ENCODE data around the gene USP35. TPM values are rescaled to one million over a fixed set of nuclear protein-coding genes. Genes with fewer than 3 reads are reported as not detected.
"Not testable (repeated sequence)": the region's sequence is repeated elsewhere in the genome, so short reads cannot be mapped to it uniquely, and the experiment has no call there.

USP35 gene
- total RNA-seq, 6 donors from 2014 or later = 5.8 to 37.7 (median 8.0) TPM

DNA sequence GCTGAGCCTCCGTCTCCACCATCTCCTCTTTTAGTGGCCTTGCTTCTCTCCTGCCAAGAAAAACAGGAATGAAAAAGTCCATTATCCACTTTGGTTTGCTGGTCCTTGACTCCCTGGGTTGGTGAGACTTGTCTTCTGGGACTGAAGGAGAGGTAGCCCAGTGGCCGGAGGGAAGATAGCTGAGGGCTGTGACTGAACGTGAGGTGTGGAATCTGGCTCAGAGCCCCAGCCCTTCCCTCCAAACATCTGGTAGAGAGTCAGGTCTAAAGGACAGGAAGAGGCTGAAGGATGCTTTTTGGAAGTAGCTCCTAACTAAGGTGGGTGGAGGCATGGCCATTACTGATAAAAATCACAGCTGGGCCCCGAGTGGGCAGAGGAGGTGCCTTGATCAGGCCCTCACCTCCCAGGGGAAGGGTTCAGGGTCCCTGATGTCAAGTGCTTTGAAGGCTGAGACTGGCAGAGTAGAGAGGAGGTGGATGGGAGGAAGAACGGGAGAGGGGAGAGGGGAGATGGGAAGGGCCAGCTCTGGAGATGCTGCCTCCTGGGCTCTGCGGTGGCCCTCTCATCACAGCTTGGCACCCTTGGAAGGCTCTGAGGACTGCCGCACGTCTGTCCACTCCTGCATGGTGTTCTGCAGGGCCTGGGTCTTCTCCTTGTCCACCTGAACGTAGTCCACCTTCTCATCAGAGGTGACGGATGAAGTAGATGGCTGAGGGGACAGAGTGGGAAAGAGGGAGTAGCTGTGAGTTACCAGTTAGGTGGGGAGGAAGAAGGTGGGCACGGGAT lies 30.2 kb downstream of the USP35 start:
- WGBS, 2 donors = 92 to 93% methylated on average over 8 to 11 of the region's 11 CpGs
- no peak for DNase-seq
- no peaks in the 10 kb centered on the region for H3K27me3 ChIP-seq
- no peak overlapping the region for H3K4me3 ChIP-seq
- no peaks in the 10 kb centered on the region for H3K4me1 ChIP-seq
- H3K36me3 ChIP-seq = peaks cover 34 to 94% (median 74%) of the 10 kb centered on the region in 4 donors
- ATAC-seq (ENCODE audit: low FRiP score in 2 of 2) = no peak
- no peak overlapping the region for H3K27ac ChIP-seq
- TF ChIP-seq POLR2A (IDR thresholded peaks at IDR 0.05) (no peak), POLR2AphosphoS5 (IDR thresholded peaks at IDR 0.05) (no peak), EP300 (IDR thresholded peaks at IDR 0.05) (no peak)
- TF ChIP-seq, protein P1, sequence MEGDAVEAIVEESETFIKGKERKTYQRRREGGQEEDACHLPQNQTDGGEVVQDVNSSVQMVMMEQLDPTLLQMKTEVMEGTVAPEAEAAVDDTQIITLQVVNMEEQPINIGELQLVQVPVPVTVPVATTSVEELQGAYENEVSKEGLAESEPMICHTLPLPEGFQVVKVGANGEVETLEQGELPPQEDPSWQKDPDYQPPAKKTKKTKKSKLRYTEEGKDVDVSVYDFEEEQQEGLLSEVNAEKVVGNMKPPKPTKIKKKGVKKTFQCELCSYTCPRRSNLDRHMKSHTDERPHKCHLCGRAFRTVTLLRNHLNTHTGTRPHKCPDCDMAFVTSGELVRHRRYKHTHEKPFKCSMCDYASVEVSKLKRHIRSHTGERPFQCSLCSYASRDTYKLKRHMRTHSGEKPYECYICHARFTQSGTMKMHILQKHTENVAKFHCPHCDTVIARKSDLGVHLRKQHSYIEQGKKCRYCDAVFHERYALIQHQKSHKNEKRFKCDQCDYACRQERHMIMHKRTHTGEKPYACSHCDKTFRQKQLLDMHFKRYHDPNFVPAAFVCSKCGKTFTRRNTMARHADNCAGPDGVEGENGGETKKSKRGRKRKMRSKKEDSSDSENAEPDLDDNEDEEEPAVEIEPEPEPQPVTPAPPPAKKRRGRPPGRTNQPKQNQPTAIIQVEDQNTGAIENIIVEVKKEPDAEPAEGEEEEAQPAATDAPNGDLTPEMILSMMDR (IDR thresholded peaks at IDR 0.05) = no peak
- H3K9me3 ChIP-seq = no peaks in the 10 kb centered on the region

DNA sequence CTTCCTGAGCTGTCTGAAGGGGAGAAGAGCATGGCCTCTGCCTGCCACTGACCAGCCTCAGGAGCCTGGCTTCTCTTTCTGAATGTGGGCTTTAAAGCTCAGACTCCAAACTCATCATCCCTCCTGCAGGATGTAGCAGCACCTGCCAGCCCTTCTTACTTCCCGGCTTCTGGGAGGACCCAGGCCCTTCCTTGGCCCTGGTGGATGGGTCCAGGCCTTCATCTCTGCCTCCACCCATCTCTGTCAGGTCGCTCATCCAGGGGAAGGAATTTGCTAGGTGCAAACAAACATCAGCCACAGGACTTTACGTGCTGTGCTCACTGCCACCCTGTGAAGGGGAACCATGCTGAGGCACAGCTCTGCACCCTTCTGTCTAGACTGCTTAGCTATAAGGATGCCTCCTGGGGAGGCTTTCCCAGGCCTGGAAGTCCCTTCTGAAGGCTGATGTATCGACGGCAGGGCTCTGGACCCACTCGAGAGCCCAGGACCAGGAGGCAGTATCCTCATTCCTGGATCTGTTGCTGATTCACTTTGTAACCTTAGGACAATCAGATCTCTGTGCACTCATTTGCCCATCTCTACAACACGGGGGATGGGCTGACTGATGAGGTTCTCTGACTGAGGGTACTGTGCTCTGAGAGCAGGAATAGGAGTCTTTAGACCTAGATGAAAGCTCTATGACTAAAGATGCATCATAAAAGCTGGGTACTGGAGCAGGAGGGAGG lies 30.9 kb downstream of the USP35 start:
- Histone ChIP-seq H3K27ac (no peak overlapping the region), H3K9me3 (no peaks in the 10 kb centered on the region), H3K4me3 (no peak overlapping the region), H3K27me3 (no peaks in the 10 kb centered on the region), H3K4me1 (no peaks in the 10 kb centered on the region), H3K36me3 (peaks cover 34 to 99% (median 76%) of the 10 kb centered on the region in 4 donors)
- no peak for TF ChIP-seq EP300 (IDR thresholded peaks at IDR 0.05)
- TF ChIP-seq, protein P1 (IDR thresholded peaks at IDR 0.05) = no peak
- TF ChIP-seq POLR2A (IDR thresholded peaks at IDR 0.05) = no peak
- TF ChIP-seq POLR2AphosphoS5 (IDR thresholded peaks at IDR 0.05) = no peak
- 91 to 93% methylated on average over 4 to 7 of the region's 7 CpGs for WGBS, 2 donors
- ATAC-seq (ENCODE audit: low FRiP score in 2 of 2) (no peak), DNase-seq (no peak)

DNA sequence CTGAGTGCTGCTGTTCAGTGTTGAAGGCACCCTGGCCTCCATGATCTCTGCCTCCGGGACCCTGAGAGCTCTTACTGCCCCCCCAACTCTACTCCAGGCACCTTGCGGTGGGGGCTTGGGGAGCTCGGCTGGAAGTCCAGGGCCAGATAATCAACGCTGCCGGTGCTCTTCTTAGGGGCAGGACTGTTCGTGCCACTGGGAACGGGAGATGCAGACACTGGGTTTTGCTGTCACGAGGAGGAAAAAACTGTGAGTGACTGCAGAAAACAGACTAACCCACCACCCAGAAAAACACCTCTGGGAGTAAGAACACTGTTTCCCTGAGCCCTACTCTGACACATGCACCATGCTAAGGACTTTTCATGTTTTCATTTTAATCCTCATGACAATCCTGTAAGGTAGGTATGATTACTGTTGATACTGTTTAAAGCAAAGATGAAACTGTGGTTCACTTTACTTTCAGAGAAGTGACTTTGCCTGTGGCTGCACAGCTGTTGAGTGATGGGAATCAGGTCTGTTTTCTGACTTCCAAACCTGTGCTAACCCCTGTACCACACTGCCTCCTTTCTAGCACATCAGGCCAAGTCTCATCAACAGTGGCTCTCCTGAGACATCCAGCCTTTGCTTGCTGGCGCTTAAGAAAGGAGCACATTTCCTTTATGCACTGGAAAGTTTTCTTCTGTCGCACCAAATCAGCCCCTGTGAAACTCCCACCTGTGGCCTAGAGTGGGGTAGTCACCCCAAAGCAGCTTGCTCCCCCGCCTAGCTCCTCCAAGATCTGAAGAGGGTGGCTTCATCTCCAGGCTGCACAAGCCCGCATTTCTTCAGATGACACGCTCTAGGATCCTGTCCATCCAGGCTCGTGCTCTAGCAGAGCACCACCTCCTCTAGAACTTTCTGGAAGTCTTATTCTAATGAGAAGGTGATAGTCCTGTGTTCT lies 31.8 kb downstream of the USP35 start:
- Histone ChIP-seq H3K9me3 (no peaks in the 10 kb centered on the region), H3K36me3 (peaks cover 34 to 99% (median 78%) of the 10 kb centered on the region in 4 donors), H3K27ac (no peak overlapping the region), H3K4me3 (no peak overlapping the region), H3K27me3 (no peaks in the 10 kb centered on the region), H3K4me1 (no peaks in the 10 kb centered on the region)
- DNase-seq (no peak), ATAC-seq (ENCODE audit: low FRiP score in 2 of 2) (no peak)
- 93 to 95% methylated on average over 13 of the region's 14 CpGs for WGBS, 2 donors
- TF ChIP-seq POLR2A (IDR thresholded peaks at IDR 0.05) (no peak), EP300 (IDR thresholded peaks at IDR 0.05) (no peak)
- TF ChIP-seq, protein P1 (IDR thresholded peaks at IDR 0.05) = no peak

DNA sequence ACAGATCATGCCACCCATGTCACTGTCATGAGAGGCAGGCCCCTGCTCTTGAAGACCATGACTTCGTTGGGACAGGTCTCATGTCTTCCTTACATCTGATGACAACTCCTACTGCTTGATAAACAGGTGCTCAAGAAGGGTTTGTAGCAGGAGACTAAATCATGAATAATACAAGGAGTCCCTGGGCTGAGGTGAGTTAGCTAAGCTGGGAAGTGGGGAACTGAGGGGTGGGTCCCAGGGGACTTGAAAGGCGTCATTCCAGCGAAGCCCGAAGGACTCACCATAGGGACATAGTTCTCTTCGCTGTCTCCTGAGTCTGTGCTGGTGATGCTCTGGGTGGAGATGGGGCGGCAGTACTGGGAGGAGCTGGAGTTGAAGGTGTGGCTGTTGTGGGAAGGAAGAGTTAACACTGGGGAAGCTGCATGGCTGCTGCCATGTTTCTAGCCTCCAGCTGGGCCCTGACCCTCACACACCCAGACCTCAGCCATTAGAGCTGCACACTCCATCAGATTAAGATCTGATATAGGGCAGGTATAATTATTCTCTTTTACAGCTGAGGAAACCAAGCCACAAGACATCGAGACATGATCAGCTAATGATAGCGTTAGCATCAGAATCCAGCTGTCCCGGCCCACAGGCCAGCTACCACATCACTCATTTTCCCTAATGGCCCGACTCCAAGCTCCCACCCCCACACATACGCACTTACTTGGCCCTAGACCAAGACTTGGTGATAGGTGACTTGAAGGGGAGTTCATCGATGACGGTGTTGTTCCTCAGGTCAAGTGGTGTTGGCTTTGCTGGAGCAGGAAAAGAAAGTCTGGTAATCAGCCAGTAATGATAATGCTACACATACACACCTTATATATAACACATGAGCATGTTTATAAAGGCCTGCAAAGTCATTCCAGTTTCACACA lies 32.9 kb downstream of the USP35 start:
- Histone ChIP-seq H3K9me3 (no peaks in the 10 kb centered on the region), H3K27ac (no peak overlapping the region), H3K4me1 (no peaks in the 10 kb centered on the region), H3K27me3 (no peaks in the 10 kb centered on the region), H3K4me3 (no peak overlapping the region), H3K36me3 (peaks cover 29 to 99% (median 81%) of the 10 kb centered on the region in 4 donors)
- no peak for ATAC-seq (ENCODE audit: low FRiP score in 2 of 2)
- no peak for TF ChIP-seq POLR2A (IDR thresholded peaks at IDR 0.05)
- TF ChIP-seq, protein P1 (IDR thresholded peaks at IDR 0.05) = no peak
- no peak for TF ChIP-seq POLR2AphosphoS5 (IDR thresholded peaks at IDR 0.05)
- no peak for TF ChIP-seq EP300 (IDR thresholded peaks at IDR 0.05)
- WGBS, 2 donors = 90 to 92% methylated on average over 13 of the region's 13 CpGs
- DNase-seq = no peak

DNA sequence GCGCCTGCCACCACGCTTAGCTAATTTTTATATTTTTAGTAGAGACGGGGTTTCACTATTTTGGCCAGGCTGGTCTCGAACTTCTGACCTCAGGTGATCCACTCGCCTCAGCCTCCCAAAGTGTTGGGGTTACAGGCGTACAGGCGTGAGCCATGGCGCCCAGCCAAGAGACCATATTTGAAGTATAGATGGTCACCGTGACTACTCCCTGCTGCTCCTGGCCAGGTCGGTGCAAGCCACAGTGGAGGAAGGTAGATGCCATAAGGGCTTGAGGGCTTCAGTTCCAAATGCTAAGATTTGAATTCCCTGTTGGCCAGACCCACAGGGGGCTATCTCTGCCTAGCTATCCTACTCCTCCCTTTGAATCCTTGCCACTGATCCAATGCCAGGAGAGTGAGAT lies 34.0 kb downstream of the USP35 start:
- DNase-seq; H3K4me3 ChIP-seq; ATAC-seq (ENCODE audit: low FRiP score in 2 of 2); H3K9me3 ChIP-seq; H3K27ac ChIP-seq; H3K4me1 ChIP-seq; H3K27me3 ChIP-seq: not testable (repeated sequence)
- WGBS, 2 donors = 82 to 83% methylated on average over 10 of the region's 10 CpGs
- H3K36me3 ChIP-seq = peaks cover 28 to 92% (median 76%) of the 10 kb centered on the region in 4 donors

Measured in upper lobe of left lung (tissue), 6 donors.